Activated naive CD4-positive, alpha-beta T cell treated with anti-CD3 and anti-CD28 coated beads, Interleukin-2, amount 50 U/mL, for 72 hours (primary cell): ENCODE measurements around the gene TDP1. TPM values are rescaled to one million over a fixed set of nuclear protein-coding genes. Genes with fewer than 3 reads are reported as not detected.

Experiments used
- ATAC-seq, 2 donors: fragments of 150-1000 bp; cut with Tn5 transposase; 2 replicates each; pipeline ENCODE4 v1.10.0; 2021; ENCODE audit warnings: mild to moderate bottlenecking in 2 of 2, moderate library complexity in 2 of 2
- DNase-seq, 2 donors: peaks; one replicate each; pipeline ENCODE4 v3.0.0; 2021 to 2022; ENCODE audit warnings: low spot score in 2 of 2
- H3K27ac Mint-ChIP-seq, 2 donors: one replicate each; pipeline ENCODE4 v1.8.0; 2022; ENCODE audit warnings: mild to moderate bottlenecking in 2 of 2, mixed read lengths in 2 of 2
- H3K36me3 Mint-ChIP-seq, 2 donors: one replicate each; pipeline ENCODE4 v1.8.0; 2022; ENCODE audit warnings: mixed read lengths in 2 of 2
- H3K9me3 Mint-ChIP-seq, 2 donors: one replicate each; pipeline ENCODE4 v1.8.0; 2022; ENCODE audit warnings: mixed read lengths in 2 of 2
- total RNA-seq, 2 donors: library from RNA; stranded (reverse); gene quantifications; one replicate each; pipeline ENCODE4 v1.2.3, GENCODE V29; 2022

Gene TDP1
- total RNA-seq, 2 donors from 2014 or later: 99.2 to 109 TPM

- no peak for DNase-seq
- ATAC-seq: no peak
- peaks cover 4 to 6% of the 10 kb centered on the region in 2 donors for H3K9me3 Mint-ChIP-seq
- no peak overlapping the region for H3K27ac Mint-ChIP-seq
- H3K36me3 Mint-ChIP-seq: peaks cover 46 to 63% of the 10 kb centered on the region in 2 donors
These were observed 7.7 kb downstream of the TDP1 start for GRCh38 chr14:89963288-89963978.

GRCh38 chr14:89965839-89966238 lies 10.1 kb downstream of the TDP1 start:
- DNase-seq (no peak), ATAC-seq (no peak)
- H3K36me3 Mint-ChIP-seq: peaks cover 46 to 54% of the 10 kb centered on the region in 2 donors
- H3K9me3 Mint-ChIP-seq: peaks cover 0 to 1% of the 10 kb centered on the region in 2 donors
- peak overlapping the region; percentile 32 to 94 for H3K27ac Mint-ChIP-seq

- H3K9me3 Mint-ChIP-seq: no peaks in the 10 kb centered on the region
- peaks cover 18 to 35% of the 10 kb centered on the region in 2 donors for H3K36me3 Mint-ChIP-seq
- H3K27ac Mint-ChIP-seq: no peak overlapping the region
- DNase-seq: peak in 1 of 2 donors; percentile 30
- peak; percentile 67 to 87 for ATAC-seq
These were observed 17.6 kb downstream of the TDP1 start for GRCh38 chr14:89973234-89973823.

DNA sequence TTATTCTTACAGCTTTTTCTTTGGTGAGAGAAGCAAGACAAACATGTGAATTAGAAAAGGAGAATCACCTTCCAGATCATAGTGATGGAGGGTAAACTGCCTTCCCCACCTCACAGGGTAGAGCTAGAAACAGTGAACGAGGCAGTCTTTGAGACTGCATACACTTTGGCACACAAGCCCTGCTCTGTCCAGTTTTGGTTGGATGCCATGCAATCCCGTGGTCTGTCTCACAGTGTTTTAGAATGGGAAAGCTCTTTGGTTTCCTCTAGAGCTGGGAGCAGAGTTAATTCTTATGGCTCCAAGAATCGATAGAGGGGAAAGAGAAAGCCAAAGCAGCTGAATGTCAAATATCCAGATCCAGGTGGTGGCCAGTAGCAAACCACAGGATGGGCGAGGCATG lies 21.9 kb downstream of the TDP1 start:
- no peak for DNase-seq
- Mint-ChIP-seq H3K9me3 (no peaks in the 10 kb centered on the region), H3K27ac (no peak overlapping the region), H3K36me3 (peaks cover 14 to 19% of the 10 kb centered on the region in 2 donors)
- no peak for ATAC-seq

GRCh38 chr14:89978656-89979055 lies 22.9 kb downstream of the TDP1 start:
- Mint-ChIP-seq H3K36me3 (peaks cover 12 to 14% of the 10 kb centered on the region in 2 donors), H3K9me3 (no peaks in the 10 kb centered on the region), H3K27ac (no peak overlapping the region)
- ATAC-seq: no peak
- DNase-seq: no peak

DNA sequence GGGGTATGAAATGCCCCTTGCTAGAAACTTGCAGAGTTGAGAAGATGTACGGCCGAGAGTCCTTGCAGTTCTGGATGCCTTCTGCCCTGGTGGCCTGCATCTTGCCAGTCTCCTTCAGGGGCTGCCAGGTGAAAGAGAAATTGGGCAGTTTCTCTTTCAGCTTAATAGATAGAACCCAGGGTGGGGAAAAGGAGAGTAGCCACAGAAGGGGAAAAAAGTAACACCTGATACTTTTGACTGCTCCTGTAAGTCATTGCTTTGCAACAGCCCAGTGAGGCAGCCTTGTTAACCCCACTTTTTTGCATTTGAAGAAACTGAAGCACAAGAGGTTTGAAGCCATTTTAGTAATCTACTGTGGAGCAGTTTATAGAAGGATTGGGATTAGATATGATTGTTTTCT lies 27.6 kb downstream of the TDP1 start:
- Mint-ChIP-seq H3K36me3 (peaks cover 7 to 9% of the 10 kb centered on the region in 2 donors), H3K27ac (peak overlapping the region in 1 of 2 donors; percentile 10), H3K9me3 (no peaks in the 10 kb centered on the region)
- DNase-seq: no peak
- no peak for ATAC-seq

GRCh38 chr14:89986462-89987160 lies 30.9 kb downstream of the TDP1 start:
- Mint-ChIP-seq H3K27ac (peak overlapping the region in 1 of 2 donors; percentile 5), H3K36me3 (peaks cover 0 to 7% of the 10 kb centered on the region in 2 donors), H3K9me3 (no peaks in the 10 kb centered on the region)
- no peak for DNase-seq
- no peak for ATAC-seq

GRCh38 chr14:89987161-89987475 lies 31.4 kb downstream of the TDP1 start:
- no peaks in the 10 kb centered on the region for H3K9me3 Mint-ChIP-seq
- H3K27ac Mint-ChIP-seq: no peak overlapping the region
- ATAC-seq (no peak), DNase-seq (no peak)
- peaks cover 0 to 6% of the 10 kb centered on the region in 2 donors for H3K36me3 Mint-ChIP-seq

GRCh38 chr14:89988787-89989186 lies 33.1 kb downstream of the TDP1 start:
- no peak for DNase-seq
- H3K27ac Mint-ChIP-seq: no peak overlapping the region
- ATAC-seq: no peak
- H3K36me3 Mint-ChIP-seq: peaks cover under 1 to 6% of the 10 kb centered on the region in 2 donors
- H3K9me3 Mint-ChIP-seq: no peaks in the 10 kb centered on the region

DNA sequence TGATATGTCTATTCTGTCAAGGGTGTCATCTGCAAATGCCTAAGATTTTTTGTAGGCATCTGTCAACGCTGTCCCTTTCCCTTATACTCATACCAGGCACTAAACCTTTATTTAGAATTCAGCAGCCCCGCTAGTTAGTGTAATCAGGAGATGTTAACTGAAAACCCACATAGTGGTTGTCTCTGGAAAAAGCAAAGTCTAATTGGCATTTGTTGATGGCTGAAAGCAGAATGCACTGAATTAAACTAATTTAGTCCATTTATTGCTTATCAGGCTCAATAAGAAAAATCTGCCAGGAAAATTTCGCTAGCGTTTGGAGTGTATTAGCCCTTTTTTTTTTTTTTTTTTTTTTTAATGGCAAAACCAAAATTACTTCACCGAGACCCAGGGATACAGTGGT lies 34.5 kb downstream of the TDP1 start:
- DNase-seq (no peak), ATAC-seq (no peak)
- Mint-ChIP-seq H3K36me3 (peaks cover 10 to 15% of the 10 kb centered on the region in 2 donors), H3K9me3 (no peaks in the 10 kb centered on the region), H3K27ac (no peak overlapping the region)

- Mint-ChIP-seq H3K9me3 (no peaks in the 10 kb centered on the region), H3K36me3 (peaks cover 13 to 15% of the 10 kb centered on the region in 2 donors), H3K27ac (no peak overlapping the region)
- no peak for ATAC-seq
- DNase-seq: no peak
These were observed 35.0 kb downstream of the TDP1 start for GRCh38 chr14:89990623-89991275.

DNA sequence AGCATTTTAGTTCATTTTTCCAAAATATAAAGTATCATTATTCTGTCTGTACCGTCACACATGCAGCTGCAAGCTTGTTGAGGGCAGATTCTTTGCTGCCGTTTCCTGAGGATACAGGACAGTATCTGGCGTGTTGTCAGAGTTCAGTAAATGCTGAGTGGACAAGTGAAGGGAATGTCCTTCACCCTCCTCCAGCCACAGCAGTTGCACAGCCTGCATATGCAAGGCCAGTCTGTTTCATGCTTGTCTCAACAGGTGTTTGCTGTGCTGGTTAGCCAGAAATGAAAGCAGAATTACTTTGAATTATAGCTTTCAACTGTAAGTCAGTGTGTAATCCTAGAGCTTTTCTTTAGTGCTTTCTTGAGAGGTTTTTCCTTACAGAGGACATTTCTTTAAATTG lies 36.5 kb downstream of the TDP1 start:
- peaks cover 22 to 25% of the 10 kb centered on the region in 2 donors for H3K36me3 Mint-ChIP-seq
- H3K9me3 Mint-ChIP-seq: no peaks in the 10 kb centered on the region
- no peak for ATAC-seq
- H3K27ac Mint-ChIP-seq: no peak overlapping the region
- no peak for DNase-seq

DNA sequence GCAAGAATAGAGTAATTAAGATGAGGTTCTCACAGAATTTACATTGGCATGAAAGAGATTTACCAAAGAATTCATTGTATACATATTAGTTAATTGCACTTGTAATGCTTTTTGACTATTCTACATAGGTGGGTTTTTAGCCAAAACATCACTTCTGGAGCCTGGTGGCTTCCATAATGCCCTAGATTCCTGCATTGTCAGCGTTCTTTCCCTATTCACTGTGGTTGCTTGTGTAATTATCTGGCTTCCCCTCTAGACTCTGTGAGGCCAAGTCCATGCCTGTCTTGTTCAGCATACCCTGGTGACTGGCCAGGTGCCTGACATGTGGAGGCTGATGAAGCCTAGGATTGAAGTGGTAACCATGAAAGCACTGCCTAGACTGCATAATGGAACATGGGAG lies 41.2 kb downstream of the TDP1 start:
- Mint-ChIP-seq H3K9me3 (no peaks in the 10 kb centered on the region), H3K27ac (no peak overlapping the region), H3K36me3 (peaks cover 25 to 30% of the 10 kb centered on the region in 2 donors)
- ATAC-seq (no peak), DNase-seq (no peak)

- no peak for ATAC-seq
- H3K9me3 Mint-ChIP-seq: no peaks in the 10 kb centered on the region
- peaks cover 19 to 41% of the 10 kb centered on the region in 2 donors for H3K36me3 Mint-ChIP-seq
- H3K27ac Mint-ChIP-seq: no peak overlapping the region
- DNase-seq: no peak
These were observed 45.2 kb downstream of the TDP1 start for GRCh38 chr14:90000935-90001334.

GRCh38 chr14:90003526-90004307 lies 48.0 kb downstream of the TDP1 start:
- Mint-ChIP-seq H3K9me3 (no peaks in the 10 kb centered on the region), H3K36me3 (peaks cover 14 to 58% of the 10 kb centered on the region in 2 donors), H3K27ac (peak overlapping the region in 1 of 2 donors; percentile 69)
- DNase-seq: no peak
- peak; percentile 37 to 78 for ATAC-seq

DNA sequence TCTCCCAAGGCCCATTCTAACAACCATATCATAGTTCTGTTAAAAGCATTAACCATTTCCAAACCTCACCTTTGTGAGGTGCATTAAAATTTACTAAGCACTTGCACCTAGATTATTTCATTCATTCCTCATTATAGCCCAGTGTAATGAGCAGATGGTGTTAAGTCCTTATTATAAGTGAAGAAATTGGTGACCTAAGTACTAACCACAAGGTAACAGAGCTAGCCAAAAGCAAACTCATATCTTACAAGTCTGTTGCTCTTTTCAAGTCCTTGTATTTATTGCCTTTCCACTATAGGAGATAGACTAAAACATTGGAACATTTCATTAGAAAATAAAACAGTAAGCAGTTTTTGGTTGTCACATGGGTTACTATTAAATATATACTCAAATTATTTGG lies 49.7 kb downstream of the TDP1 start:
- no peak for ATAC-seq
- no peak for DNase-seq
- Mint-ChIP-seq H3K27ac (no peak overlapping the region), H3K36me3 (peaks cover 27 to 68% of the 10 kb centered on the region in 2 donors), H3K9me3 (no peaks in the 10 kb centered on the region)
